ENCODE data around the gene KLC3.
"Not testable (repeated sequence)": the region's sequence is repeated elsewhere in the genome, so short reads cannot be mapped to it uniquely, and the experiment has no call there.

The KLC3 gene

DNA sequence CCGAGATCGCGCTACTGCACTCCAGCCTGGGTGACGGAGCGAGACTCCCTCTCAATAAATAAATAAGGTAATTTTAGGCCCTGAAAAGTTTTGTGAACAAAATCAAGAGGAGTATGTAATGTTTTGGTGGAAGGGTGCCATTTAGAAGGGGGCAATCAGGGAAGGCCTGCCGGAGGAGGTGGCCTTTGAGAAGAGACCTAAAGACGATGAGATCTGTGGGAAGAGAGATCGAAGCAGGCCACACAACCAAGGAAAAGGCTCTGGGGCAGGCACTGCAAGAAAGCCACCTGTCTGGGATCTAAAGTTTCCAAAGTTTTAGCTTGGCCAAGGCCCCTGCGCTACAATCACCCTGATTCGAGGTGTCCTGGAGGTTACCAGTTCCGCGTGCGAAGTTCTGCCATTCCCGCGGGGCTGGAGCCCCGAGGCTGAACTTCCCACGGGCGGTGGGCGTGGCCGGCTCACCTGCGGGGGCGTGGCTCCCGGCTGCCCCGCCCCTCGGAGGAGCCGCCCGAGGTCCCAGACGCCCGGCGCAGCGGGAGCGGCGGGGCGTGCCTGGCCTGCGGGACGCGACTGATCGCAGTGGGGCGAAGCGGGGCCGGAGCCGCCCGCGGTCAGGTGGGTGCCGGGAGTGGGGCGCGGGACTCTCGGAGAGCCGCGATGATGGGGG lies at the start of gene KLC3:
KLC3 (plus strand) TSS at position 519 of the 667 bp plus-strand sequence. CDS start 4,792 bp downstream, outside the sequence.
- DNase-seq: no peak

DNA sequence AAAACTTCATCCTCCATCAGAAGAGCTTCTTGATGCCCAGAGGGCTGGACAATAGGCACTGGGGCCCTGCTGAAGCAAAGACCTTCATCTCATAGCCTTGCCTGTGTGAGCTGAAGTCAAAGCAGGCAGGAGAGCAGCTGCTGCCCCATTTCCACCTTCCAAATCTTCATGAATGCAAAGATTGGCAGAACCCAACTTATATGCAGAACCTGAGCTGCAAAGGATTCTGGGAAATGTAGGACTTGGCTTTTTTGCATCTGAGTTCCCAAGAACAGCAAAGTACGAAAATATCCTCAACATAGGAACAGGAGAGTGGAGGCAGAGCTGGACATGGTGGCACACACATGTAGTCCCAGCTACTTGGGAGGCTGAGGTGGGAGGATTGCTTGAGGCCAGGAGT lies 48.7 kb upstream of the KLC3 start:
- DNase-seq: no peak

DNA sequence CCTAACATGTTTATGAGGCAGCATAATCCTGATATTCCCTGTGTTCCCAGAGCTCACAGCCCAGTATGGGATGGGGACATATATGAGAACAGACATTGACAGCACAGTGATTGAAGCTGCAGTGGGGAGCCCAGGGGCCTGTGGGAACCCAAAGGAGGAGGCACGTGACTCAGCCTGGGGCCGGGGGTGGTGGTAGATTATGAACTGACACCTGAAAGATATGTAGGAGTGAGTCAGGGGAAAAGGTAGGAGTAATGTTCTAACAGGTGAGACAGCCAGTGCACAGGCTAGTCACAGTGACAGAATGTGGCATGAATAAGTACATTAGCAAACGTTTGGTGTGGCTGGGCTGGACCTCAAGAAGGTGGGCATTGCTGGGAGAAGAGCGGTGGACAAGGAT lies 46.9 kb upstream of the KLC3 start:
- DNase-seq: no peak

DNA sequence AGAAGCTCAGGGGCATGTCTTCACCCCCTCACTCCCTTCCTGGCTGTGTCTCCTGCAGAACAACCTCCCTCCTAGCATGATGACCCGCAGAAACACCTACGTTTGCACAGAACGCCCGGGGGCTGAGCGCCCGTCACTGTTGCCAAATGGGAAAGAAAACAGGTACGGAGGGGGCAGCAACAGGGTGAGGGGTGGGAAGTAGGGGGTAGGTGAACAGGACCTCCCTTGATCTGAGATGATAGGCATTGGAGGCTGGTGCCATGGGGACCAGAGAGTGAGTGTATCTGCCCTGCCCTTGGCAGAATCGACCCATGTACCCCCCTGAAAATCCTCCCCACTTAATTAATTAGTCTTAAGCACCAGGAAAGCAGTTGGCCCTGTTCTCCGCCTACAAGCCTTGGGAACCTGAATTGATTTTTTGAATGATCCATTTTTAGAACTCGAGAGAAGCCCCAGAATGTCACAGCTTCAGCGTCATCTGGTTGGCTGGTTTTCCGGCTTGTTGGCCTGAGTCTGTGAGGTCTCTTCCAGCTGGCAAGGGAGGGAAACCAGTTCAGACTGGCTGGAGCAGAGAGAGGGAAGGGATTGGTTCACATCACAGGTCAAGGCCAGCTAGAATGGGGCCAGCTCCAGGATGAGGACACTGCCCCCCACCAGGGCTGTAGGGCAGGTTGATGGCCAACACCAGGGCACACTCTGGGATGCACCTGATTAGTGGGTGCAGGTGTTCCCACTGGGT lies 46.1 kb upstream of the KLC3 start:
- DNase-seq: no peak

DNA sequence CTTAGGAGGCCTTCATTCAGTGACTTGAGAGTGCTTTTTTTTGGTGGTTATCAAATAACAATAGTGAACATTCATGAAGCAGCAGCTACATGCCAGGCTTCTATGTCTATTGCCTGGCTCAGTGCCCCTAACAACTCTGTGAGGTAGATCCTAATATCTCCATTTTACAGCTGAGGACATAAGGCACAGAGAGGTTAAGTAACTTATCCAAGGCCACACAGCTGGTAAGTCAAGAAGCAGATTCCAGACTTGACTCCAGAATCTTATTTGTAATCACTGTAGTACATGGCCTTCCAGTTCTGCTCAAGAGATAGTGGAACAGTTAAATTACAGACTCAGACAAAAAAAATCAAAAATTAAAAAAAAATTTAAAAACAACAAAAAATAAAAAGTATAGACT lies 44.7 kb upstream of the KLC3 start:
- no peak for DNase-seq

DNA sequence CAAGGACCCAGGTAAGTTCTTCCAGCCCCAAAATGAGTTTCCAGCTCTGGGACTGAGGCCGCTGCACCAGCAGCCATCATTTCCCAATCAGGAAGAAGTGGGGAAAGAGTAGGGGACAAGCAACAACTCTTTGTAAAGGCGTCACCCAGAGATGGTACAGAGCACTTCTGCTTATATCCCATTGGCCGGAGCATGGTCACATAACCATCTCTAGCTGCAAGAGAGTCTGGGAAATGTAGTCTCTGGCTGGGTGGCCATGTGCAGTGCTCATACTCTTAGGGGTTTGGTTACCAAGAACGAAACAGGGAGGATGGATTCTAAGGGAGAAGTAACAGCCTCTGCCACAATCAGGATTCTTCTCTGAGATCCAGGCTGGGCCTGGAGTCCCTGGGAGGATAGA lies 44.2 kb upstream of the KLC3 start:
- DNase-seq: no peak

DNA sequence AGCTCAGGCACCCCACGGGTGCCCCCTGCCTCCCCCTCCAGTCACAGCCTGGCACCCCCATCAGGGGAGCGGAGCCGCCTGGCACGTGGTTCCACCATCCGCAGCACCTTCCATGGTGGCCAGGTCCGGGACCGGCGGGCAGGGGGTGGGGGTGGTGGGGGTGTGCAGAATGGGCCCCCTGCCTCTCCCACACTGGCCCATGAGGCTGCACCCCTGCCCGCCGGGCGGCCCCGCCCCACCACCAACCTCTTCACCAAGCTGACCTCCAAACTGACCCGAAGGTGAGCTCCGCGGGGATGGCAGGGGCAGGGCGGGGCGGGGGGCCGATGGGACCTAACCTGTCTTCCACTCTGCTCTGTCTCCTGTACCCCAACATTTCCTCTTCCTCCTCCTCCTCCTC lies 42.9 kb upstream of the KLC3 start:
- no peak for DNase-seq

DNA sequence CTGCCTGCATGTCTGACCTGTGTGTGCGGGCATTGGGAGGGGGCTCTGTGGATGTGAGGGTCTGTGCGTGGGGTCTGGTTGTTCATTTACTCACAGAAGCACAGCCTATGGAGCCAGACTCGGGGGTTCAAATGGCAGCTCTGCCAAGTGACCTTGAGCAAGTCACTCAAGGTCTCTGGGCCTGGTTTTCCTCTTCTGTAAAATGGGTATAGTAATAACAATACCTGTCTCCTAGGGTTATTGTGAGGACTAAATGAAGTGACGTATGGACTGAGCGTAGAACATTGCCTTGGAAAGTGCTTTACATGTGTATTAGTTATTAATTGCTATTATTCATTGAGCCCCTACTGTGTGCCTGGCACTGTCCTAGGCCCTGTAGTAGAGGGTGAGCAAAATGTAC lies 42.3 kb upstream of the KLC3 start:
- DNase-seq: no peak

DNA sequence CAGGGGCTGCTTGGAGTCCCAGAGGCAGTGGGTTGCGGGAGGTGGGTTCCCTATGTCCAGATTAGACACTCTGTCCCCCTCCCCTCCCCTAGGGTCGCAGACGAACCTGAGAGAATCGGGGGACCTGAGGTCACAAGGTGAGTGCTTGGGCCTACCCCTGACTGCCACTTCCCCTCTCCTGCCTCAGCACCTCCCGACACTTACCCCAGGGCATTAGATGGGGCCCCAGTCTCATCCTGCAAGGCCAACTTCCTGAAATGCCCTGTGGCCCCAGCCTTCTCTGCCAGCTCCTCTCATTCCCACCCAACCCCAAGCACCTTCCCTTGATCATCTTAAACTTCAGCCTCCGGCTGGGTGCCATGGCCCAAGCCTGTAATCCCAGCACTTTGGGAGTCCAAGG lies 40.8 kb upstream of the KLC3 start:
- DNase-seq: no peak

DNA sequence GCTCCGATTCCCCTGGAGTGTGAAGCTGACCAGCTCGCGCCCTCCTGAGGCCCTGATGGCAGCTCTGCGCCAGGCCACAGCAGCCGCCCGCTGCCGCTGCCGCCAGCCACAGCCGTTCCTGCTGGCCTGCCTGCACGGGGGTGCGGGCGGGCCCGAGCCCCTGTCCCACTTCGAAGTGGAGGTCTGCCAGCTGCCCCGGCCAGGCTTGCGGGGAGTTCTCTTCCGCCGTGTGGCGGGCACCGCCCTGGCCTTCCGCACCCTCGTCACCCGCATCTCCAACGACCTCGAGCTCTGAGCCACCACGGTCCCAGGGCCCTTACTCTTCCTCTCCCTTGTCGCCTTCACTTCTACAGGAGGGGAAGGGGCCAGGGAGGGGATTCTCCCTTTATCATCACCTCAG lies 38.1 kb upstream of the KLC3 start:
- DNase-seq: no peak

DNA sequence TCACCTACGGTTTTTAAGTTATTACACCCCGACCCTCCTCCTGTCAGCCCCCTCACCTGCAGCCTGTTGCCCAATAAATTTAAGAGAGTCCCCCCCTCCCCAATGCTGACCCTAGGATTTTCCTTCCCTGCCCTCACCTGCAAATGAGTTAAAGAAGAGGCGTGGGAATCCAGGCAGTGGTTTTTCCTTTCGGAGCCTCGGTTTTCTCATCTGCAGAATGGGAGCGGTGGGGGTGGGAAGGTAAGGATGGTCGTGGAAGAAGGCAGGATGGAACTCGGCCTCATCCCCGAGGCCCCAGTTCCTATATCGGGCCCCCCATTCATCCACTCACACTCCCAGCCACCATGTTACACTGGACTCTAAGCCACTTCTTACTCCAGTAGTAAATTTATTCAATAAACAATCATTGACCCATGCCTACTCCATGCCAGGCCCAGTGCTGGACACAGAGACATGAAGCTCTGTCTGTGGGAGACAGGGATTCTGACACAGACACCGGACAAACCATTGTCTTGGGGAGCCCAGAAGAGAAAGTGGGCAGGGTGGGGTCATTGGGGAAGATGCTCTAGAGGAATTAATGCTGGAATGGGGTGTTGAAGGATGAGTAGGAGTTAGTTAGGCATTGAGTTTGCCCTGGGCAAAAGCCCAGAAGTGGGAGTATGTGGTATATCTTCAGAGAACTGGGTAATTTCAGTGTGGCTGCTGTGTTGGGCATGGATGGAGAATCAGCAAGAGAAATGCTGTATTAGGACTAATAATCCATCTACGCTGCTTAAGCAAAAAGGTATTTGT lies 37.1 kb upstream of the KLC3 start:
- DNase-seq: no peak

DNA sequence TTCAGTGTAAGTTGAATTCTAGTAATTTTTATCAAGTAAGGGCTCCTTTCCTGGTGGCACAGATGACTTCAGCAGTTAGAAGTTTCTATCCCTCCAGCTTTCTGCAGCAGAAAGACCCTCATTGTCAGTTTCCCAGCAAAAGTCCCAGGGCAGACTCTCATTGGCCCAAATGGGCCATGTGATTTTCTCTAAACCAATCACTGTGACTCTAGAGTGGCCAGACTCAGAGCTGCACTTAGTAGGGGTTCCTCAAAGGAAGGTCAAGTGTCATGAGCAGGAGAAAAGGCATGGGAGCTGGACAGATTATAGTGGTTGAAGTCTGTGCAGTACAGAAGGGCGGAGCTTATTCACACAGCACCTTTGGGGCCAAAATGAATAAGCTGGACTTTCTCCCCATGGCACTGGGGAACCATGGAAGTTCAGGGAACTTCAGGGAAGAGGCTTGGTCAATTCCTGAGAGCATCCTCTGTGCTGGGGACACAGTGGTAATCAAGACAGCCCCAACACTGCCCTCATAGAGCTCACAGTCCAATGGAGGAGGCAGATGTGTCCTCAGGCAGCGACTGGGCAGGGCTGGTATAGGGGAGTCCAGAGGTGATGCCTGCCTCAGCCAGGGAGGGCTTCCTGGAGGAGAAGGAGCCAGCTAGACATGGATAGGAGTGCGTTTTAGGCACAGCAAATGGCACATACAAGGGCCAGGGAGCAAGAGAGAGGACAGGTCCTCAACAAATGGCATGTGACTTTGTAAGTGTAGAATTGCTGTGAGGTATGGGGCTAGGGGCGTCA lies 36.2 kb upstream of the KLC3 start:
- no peak for DNase-seq

DNA sequence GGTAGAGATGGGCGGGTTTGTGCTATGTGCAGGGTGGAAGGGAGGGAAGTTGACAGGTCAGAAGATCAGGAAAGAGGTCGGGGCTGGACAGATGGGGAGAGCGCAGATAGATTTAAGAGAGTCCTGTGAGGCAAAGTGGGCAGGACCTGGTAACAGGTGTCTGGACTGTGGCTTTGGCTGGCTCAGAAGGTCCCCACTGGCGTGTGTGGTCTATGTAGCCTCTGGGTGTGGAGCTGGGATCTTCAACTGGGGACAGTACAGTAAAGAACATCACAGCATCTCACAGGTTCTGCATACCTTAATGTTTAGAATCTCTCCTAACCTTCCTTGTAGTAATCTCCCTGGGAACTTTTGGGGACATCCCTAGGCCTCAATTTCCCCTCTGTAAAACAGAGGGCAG lies 35.5 kb upstream of the KLC3 start:
- DNase-seq: no peak

DNA sequence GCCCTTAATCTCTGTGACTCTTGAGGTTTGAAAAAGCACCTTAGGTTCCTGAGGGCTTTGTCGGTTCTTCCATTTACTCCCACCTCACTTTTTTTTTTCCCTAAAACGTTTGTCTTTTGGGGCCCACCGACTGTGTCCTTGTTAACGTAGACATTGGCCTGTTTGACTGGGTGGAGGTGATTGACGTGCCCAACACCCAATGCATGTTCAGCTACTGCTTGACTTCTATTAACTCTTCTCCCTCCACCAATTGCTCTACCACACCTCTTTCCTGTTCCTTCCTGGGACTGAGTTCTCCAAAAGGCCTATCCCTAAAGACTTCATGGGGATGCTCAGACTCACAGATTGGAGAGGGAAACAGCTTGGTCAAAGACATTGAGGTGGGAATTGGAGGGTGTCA lies 35.1 kb upstream of the KLC3 start:
- no peak for DNase-seq

DNA sequence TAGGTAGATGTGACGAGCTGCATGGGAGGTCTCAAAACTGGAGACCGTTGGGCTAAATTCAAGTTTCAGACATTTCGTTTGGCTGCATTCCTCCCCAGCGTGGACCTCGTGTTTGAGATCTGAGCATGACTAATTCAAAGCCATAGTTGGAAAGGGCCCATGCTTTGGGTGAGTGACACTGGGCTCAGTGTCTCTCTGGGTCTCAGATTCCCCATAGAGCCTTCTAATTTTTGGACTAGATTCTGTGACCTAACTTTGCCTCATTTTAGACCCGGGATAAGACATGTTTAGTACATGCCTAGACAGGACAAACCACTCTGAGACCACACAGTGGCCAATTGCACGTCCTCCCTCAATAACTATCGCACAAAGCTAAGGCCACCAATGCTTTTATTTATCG lies 34.5 kb upstream of the KLC3 start:
- no peak for DNase-seq

DNA sequence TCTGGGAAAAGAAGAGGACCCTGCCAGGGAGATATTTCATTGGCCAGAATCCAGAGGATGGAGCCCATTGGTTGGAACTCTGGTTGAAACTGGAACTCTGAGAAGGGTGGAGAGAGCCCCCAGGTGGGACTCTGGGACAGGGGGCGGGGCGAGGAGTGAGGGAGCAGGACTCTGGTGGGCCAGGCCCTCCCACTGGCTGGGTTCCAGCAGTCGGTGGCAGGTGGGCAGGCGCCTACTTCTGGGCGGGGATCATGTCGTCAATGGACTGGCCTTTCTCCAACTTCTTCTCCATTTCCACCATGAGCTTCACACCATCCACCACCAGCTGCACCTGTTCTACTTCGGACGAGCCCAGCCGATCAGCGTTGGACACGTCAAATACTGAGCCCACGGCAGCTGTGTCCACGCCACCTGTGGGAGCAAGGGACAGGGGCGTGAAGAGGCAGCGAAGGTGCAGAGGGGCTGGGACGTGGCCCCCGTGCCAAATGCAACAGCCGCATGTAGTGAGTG lies 34.0 kb upstream of the KLC3 start:
- DNase-seq: peak; percentile 7

DNA sequence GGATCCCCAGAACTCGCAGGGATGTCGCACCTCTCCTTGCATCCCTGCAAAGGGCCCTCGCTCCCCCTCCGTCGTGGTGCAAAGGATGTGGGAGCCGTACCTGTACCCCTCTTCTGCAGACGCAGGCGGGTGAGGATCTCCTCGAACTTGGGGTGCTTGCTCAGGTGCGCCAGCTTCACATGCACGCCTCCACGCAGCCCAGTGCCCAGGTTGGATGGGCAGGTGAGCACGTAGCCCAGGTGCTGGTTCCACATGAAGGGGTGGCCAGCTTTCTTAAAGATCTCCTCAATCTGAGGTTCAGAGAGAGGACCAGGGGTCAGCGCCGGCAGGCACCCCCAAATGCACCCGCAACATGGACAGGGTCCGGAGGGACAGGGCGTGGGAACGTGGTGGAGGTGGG lies 33.2 kb upstream of the KLC3 start:
- no peak for DNase-seq

DNA sequence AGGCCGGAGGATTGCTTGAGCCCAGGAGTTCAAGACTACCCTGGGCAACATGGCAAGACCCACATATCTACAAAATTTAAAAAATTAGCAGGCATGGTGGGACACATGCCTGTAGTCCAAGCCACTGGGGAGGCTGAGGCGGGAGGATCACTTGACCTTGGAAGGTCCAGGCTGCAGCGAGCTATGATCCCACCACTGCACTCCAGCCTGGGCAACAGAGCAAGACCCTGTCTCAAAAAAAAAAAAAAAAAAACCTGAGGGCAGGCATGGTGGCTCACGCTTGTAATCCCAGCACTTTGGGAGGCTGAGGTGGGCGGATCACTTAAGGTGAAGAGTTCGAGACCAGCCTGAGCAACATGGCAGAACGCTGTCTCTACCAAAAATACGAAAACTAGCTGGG lies 31.2 kb upstream of the KLC3 start:
- not testable (repeated sequence) for DNase-seq

DNA sequence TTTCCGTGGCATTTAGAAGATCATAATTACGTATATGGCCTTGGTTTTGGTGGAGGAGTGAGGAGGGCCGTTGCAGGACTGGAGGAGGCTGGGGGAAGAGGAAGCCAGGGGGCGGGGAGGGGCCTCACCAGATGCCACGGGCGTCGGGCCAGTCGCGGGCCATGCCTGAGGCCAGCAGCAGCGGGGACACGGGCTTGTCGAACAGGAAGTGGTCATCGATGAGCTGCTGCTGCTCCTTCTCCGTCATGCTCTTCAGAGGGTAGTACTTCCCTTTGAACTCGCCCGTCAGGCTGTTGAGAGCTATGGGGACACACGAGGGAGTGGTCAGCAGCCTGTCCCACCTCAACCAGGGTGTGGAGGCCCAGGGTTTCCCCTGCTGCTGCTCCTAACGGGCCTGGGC lies 28.9 kb upstream of the KLC3 start:
- no peak for DNase-seq

DNA sequence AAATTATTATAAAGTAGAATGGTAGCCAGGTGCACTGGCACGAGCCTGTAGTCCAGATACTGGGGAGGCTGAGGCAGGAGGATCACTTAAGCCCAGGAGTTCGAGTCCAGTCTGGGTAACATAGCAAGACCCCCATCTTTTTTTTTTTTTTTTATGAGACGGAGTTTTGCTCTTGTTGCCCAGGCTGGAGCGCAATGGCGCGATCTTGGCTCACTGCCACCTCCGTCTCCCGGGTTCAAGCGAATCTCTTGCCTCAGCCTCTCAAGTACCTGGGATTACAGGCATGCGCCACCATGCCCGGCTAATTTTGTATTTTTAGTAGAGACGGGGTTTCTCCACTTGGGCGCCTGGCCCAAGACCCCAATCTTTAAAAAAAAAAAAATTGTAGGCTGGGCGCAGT lies 28.3 kb upstream of the KLC3 start:
- not testable (repeated sequence) for DNase-seq

DNA sequence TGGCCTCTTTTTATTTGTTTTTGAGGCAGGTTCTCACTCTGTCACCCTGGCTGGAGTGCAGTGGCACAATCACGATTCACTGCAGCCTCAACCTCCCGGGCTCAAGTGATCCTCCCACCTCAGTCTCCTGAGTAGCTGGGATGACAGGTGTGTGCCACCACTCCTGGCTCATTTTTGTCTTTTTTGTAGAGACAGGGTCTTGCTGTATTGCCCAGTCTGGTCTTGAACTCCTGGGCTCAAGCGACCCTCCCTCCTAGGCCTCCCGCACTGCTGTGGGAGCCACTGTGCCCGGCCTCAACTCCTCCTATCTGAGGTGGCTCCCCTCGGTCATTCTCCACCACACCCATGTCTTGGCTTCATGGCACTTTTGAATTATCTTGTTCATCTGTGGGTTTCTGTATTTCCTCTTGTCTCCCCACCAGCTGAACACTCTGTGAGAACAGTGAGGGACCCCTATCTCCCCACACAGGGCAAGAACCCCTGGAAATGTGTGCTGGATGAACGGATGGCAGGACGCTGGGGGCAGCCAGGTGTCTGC lies 25.8 kb upstream of the KLC3 start:
- no peak for DNase-seq

DNA sequence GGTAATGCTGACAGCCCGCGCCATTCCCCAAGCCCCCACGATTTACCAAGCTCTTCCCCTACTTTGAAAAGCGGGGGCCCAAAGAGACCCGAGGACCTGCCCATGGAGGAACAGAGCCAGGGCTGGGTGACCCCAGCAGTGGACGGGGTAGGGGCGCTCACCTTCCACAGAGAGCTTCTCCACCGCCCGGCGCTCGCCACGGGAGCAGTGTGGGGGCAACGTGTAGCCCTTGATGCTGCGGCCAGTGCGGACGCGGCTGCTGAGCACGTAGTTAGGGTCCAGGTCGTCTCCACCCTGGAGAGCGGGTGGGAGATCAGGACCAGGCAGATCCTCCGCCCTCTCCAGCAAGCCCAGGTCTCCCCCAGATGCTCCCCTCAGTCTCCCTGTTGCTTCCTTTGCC lies 25.2 kb upstream of the KLC3 start:
- no peak for DNase-seq

All from NCI-H1092 treated with DMSO at 0.1 percent for 48 hours (cell line).